HCT116 (cell line): ENCODE results near the gene ANHX.

Experiments
- ATF3 ChIP-seq: IDR thresholded peaks from 2 replicates; pipeline ENCODE4 v1.6.1; 2012
- CBX3 ChIP-seq: IDR thresholded peaks from 2 replicates; pipeline ENCODE4 v1.6.1; 2012; ENCODE audit warnings: low read depth
- CTCF ChIP-seq, 3 experiments: fragments of 200-600 bp in 1 of 3; sonication (generic) in 1 of 3; IDR thresholded peaks in 2 of 3; conservative IDR thresholded peaks in 1 of 3; 2 replicates each; pipeline ENCODE4 v1.5.1; 2012 to 2017; ENCODE audit warnings: low read depth in 2 of 3, low read length in 2 of 3, antibody characterized with exemption in 1 of 3, borderline replicate concordance in 1 of 3, control low read depth in 1 of 3, mild to moderate bottlenecking in 1 of 3, mixed read lengths in 1 of 3, mixed run types in 1 of 3, moderate library complexity in 1 of 3; ENCODE audit not compliant: insufficient read depth in 1 of 3
- ELF1 ChIP-seq: IDR thresholded peaks from 2 replicates; pipeline ENCODE4 v1.6.1; 2012; ENCODE audit warnings: low read depth, borderline replicate concordance
- FOSL1 ChIP-seq: IDR thresholded peaks from 2 replicates; pipeline ENCODE4 v1.6.1; 2012; ENCODE audit warnings: low read depth
- JUND ChIP-seq: IDR thresholded peaks from 2 replicates; pipeline ENCODE4 v1.6.1; 2012
- POLR2A ChIP-seq: IDR thresholded peaks from 2 replicates; pipeline ENCODE4 v1.7.0; 2011; ENCODE audit warnings: borderline replicate concordance; ENCODE audit not compliant: insufficient read depth, insufficient read length; ENCODE audit errors: extremely low read depth
- POLR2AphosphoS5 ChIP-seq: IDR thresholded peaks from 2 replicates; pipeline ENCODE4 v1.6.1; 2011; ENCODE audit warnings: mild to moderate bottlenecking, low read depth, low read length, moderate library complexity
- RAD21 ChIP-seq: IDR thresholded peaks from 2 replicates; pipeline ENCODE4 v1.6.1; 2012; ENCODE audit warnings: low read depth, mild to moderate bottlenecking
- REST ChIP-seq: IDR thresholded peaks from 2 replicates; pipeline ENCODE4 v1.6.1; 2012; ENCODE audit warnings: low read depth
- YY1 ChIP-seq: IDR thresholded peaks from 2 replicates; pipeline ENCODE4 v1.6.1; 2011; ENCODE audit warnings: low read length, low read depth, moderate library complexity, mild to moderate bottlenecking; ENCODE audit not compliant: insufficient replicate concordance; ENCODE audit errors: extremely low read depth
- ZNF274 ChIP-seq: fragments of 200-500 bp; sonication (Bioruptor generic); IDR thresholded peaks from 2 replicates; pipeline ENCODE4 v1.6.1; 2014; ENCODE audit warnings: mild to moderate bottlenecking, low read depth, low read length, inconsistent platforms

GRCh38 chr12:133226690-133227089 is 9.0 kb downstream of the ANHX start:
- TF ChIP-seq CTCF (IDR thresholded peaks at IDR 0.05 in 2 of 3, conservative IDR thresholded peaks at IDR 0.05 in 1 of 3; ENCODE audit: borderline replicate concordance in 1 of 3, insufficient read depth in 1 of 3, low read depth in 2 of 3, low read length in 2 of 3), result no peak
- TF ChIP-seq ATF3, result no peak
- TF ChIP-seq CBX3, result no peak
- no peak for TF ChIP-seq JUND
- TF ChIP-seq POLR2A, result no peak
- TF ChIP-seq POLR2AphosphoS5, result no peak
- no peak for TF ChIP-seq RAD21
- no peak for TF ChIP-seq FOSL1
- TF ChIP-seq YY1, result no peak
- no peak for TF ChIP-seq ZNF274
- TF ChIP-seq ELF1, result no peak
- no peak for TF ChIP-seq REST
